ENCODE measurements around the gene HIRA. TPM values are rescaled to one million over a fixed set of nuclear protein-coding genes. Genes with fewer than 3 reads are reported as not detected.

The HIRA gene
- total RNA-seq, 5 donors from 2014 or later (not counting 1 experiment from before 2014, with no cell fraction given): 24.4 to 31.4 (median 29.2) TPM

GRCh38 chr22:19359554-19360299 lies 71.8 kb downstream of the HIRA start:
- DNase-seq (no peak), ATAC-seq (replicated peaks in 1 of 4) (no peak)
- Mint-ChIP-seq H3K27me3 (no peaks in the 10 kb centered on the region), H3K9me3 (no peaks in the 10 kb centered on the region), H3K4me3 (no peak overlapping the region), H3K4me1 (peaks cover 0 to 6% (median 0%) of the 10 kb centered on the region in 3 donors), H3K36me3 (peaks cover 57% of the 10 kb centered on the region), H3K27ac (no peak overlapping the region)
- ChIA-PET POLR2A (no interaction called here), CTCF (no interaction called here)
- Histone ChIP-seq H3K27me3 (replicated peaks in 1 of 2; ENCODE audit: control insufficient read depth in 2 of 2, extremely low read depth in 1 of 2, insufficient read depth in 2 of 2, low read length in 1 of 2) (no peaks in the 10 kb centered on the region), H3K4me3 (ENCODE audit: control insufficient read depth in 1 of 2, extremely low read depth in 1 of 2, low read length in 1 of 2) (no peak overlapping the region), H3K27ac (ENCODE audit: low read length) (no peak overlapping the region), H3K36me3 (ENCODE audit: control insufficient read depth in 2 of 2, extremely low read depth in 1 of 2, insufficient read depth in 1 of 2, low read length in 1 of 2) (peaks cover 28 to 86% of the 10 kb centered on the region in 2 donors), H3K4me1 (ENCODE audit: control insufficient read depth in 1 of 2, extremely low read depth in 1 of 2, insufficient read depth in 2 of 2, low read length in 2 of 2) (no peaks in the 10 kb centered on the region), H3K9me3 (no peaks in the 10 kb centered on the region)
- 92% methylated on average over 2 of the region's 6 CpGs for WGBS (ENCODE audit: insufficient coverage)

GRCh38 chr22:19358703-19359553 lies 72.6 kb downstream of the HIRA start:
- Histone ChIP-seq H3K4me1 (ENCODE audit: control insufficient read depth in 1 of 2, extremely low read depth in 1 of 2, insufficient read depth in 2 of 2, low read length in 2 of 2) (no peaks in the 10 kb centered on the region), H3K27ac (ENCODE audit: low read length) (no peak overlapping the region), H3K9me3 (no peaks in the 10 kb centered on the region), H3K4me3 (ENCODE audit: control insufficient read depth in 1 of 2, extremely low read depth in 1 of 2, low read length in 1 of 2) (no peak overlapping the region), H3K36me3 (ENCODE audit: control insufficient read depth in 2 of 2, extremely low read depth in 1 of 2, insufficient read depth in 1 of 2, low read length in 1 of 2) (peaks cover 28 to 90% of the 10 kb centered on the region in 2 donors), H3K27me3 (replicated peaks in 1 of 2; ENCODE audit: control insufficient read depth in 2 of 2, extremely low read depth in 1 of 2, insufficient read depth in 2 of 2, low read length in 1 of 2) (no peaks in the 10 kb centered on the region)
- Mint-ChIP-seq H3K4me3 (no peak overlapping the region), H3K36me3 (peaks cover 55% of the 10 kb centered on the region), H3K4me1 (peaks cover 0 to 3% (median 0%) of the 10 kb centered on the region in 3 donors), H3K9me3 (no peaks in the 10 kb centered on the region), H3K27ac (no peak overlapping the region), H3K27me3 (no peaks in the 10 kb centered on the region)
- DNase-seq: no peak
- ChIA-PET CTCF (no interaction called here), POLR2A (no interaction called here)
- no peak for ATAC-seq (replicated peaks in 1 of 4)
- WGBS (ENCODE audit: insufficient coverage): 98% methylated on average over 10 of the region's 13 CpGs

GRCh38 chr22:19358195-19358594 lies 73.3 kb downstream of the HIRA start:
- ChIA-PET POLR2A (no interaction called here), CTCF (no interaction called here)
- Histone ChIP-seq H3K9me3 (no peaks in the 10 kb centered on the region), H3K27ac (ENCODE audit: low read length) (no peak overlapping the region), H3K4me3 (ENCODE audit: control insufficient read depth in 1 of 2, extremely low read depth in 1 of 2, low read length in 1 of 2) (no peak overlapping the region), H3K4me1 (ENCODE audit: control insufficient read depth in 1 of 2, extremely low read depth in 1 of 2, insufficient read depth in 2 of 2, low read length in 2 of 2) (no peaks in the 10 kb centered on the region), H3K27me3 (replicated peaks in 1 of 2; ENCODE audit: control insufficient read depth in 2 of 2, extremely low read depth in 1 of 2, insufficient read depth in 2 of 2, low read length in 1 of 2) (no peaks in the 10 kb centered on the region), H3K36me3 (ENCODE audit: control insufficient read depth in 2 of 2, extremely low read depth in 1 of 2, insufficient read depth in 1 of 2, low read length in 1 of 2) (peaks cover 28 to 91% of the 10 kb centered on the region in 2 donors)
- no peak for ATAC-seq (replicated peaks in 1 of 4)
- H3K4me1 Mint-ChIP-seq: peaks cover 0 to 3% (median 0%) of the 10 kb centered on the region in 3 donors
- H3K27me3 Mint-ChIP-seq: no peaks in the 10 kb centered on the region
- 92% methylated on average over 2 of the region's 2 CpGs for WGBS (ENCODE audit: insufficient coverage)
- no peaks in the 10 kb centered on the region for H3K9me3 Mint-ChIP-seq
- no peak overlapping the region for H3K27ac Mint-ChIP-seq
- peaks cover 58% of the 10 kb centered on the region for H3K36me3 Mint-ChIP-seq
- no peak overlapping the region for H3K4me3 Mint-ChIP-seq
- DNase-seq: no peak

GRCh38 chr22:19357270-19358105 lies 74.0 kb downstream of the HIRA start:
- H3K27me3 ChIP-seq (replicated peaks in 1 of 2; ENCODE audit: control insufficient read depth in 2 of 2, extremely low read depth in 1 of 2, insufficient read depth in 2 of 2, low read length in 1 of 2): no peaks in the 10 kb centered on the region
- no peak overlapping the region for H3K27ac ChIP-seq (ENCODE audit: low read length)
- WGBS (ENCODE audit: insufficient coverage): 94% methylated on average over 10 of the region's 14 CpGs
- ChIA-PET POLR2A (no interaction called here), CTCF (no interaction called here)
- H3K4me3 ChIP-seq (ENCODE audit: control insufficient read depth in 1 of 2, extremely low read depth in 1 of 2, low read length in 1 of 2): no peak overlapping the region
- Mint-ChIP-seq H3K27ac (no peak overlapping the region), H3K36me3 (peaks cover 59% of the 10 kb centered on the region), H3K27me3 (no peaks in the 10 kb centered on the region), H3K4me3 (no peak overlapping the region), H3K4me1 (peaks cover 0 to 3% (median 0%) of the 10 kb centered on the region in 3 donors), H3K9me3 (no peaks in the 10 kb centered on the region)
- H3K4me1 ChIP-seq (ENCODE audit: control insufficient read depth in 1 of 2, extremely low read depth in 1 of 2, insufficient read depth in 2 of 2, low read length in 2 of 2): no peaks in the 10 kb centered on the region
- no peaks in the 10 kb centered on the region for H3K9me3 ChIP-seq
- DNase-seq: no peak
- H3K36me3 ChIP-seq (ENCODE audit: control insufficient read depth in 2 of 2, extremely low read depth in 1 of 2, insufficient read depth in 1 of 2, low read length in 1 of 2): peaks cover 28 to 96% of the 10 kb centered on the region in 2 donors
- no peak for ATAC-seq (replicated peaks in 1 of 4)

- H3K36me3 ChIP-seq (ENCODE audit: control insufficient read depth in 2 of 2, extremely low read depth in 1 of 2, insufficient read depth in 1 of 2, low read length in 1 of 2): peaks cover 28 to 97% of the 10 kb centered on the region in 2 donors
- Mint-ChIP-seq H3K36me3 (peaks cover 61% of the 10 kb centered on the region), H3K9me3 (no peaks in the 10 kb centered on the region), H3K27ac (no peak overlapping the region), H3K4me3 (no peak overlapping the region), H3K27me3 (no peaks in the 10 kb centered on the region), H3K4me1 (peaks cover 0 to under 1% (median 0%) of the 10 kb centered on the region in 3 donors)
- no peak overlapping the region for H3K27ac ChIP-seq (ENCODE audit: low read length)
- CTCF ChIA-PET: no interaction called here
- no peak for DNase-seq
- H3K27me3 ChIP-seq (replicated peaks in 1 of 2; ENCODE audit: control insufficient read depth in 2 of 2, extremely low read depth in 1 of 2, insufficient read depth in 2 of 2, low read length in 1 of 2): no peaks in the 10 kb centered on the region
- H3K9me3 ChIP-seq: no peaks in the 10 kb centered on the region
- 99% methylated on average over 6 of the region's 8 CpGs for WGBS (ENCODE audit: insufficient coverage)
- POLR2A ChIA-PET: no interaction called here
- no peaks in the 10 kb centered on the region for H3K4me1 ChIP-seq (ENCODE audit: control insufficient read depth in 1 of 2, extremely low read depth in 1 of 2, insufficient read depth in 2 of 2, low read length in 2 of 2)
- H3K4me3 ChIP-seq (ENCODE audit: control insufficient read depth in 1 of 2, extremely low read depth in 1 of 2, low read length in 1 of 2): no peak overlapping the region
- no peak for ATAC-seq (replicated peaks in 1 of 4)
These were observed 74.7 kb downstream of the HIRA start for GRCh38 chr22:19356708-19357269.
